Measurements from ENCODE around the gene IQSEC1. TPM values are rescaled to one million over a fixed set of nuclear protein-coding genes. Genes with fewer than 3 reads are reported as not detected.
A peak's percentile ranks its signal among the peaks of the same experiment; 100 is the strongest.

IQSEC1 gene
- total RNA-seq, 1 donor from 2014 or later: 29.5 TPM

GRCh38 chr3:12944413-12944812 lies 128.8 kb downstream of the IQSEC1 start:
- no peak overlapping the region for H3K4me2 ChIP-seq (ENCODE audit: low read length)
- peaks cover 1% of the 10 kb centered on the region for H3K36me3 Mint-ChIP-seq (ENCODE audit: low read depth, unreplicated experiment)
- no peaks in the 10 kb centered on the region for H3K27me3 ChIP-seq (ENCODE audit: insufficient read depth, low read length)
- no peaks in the 10 kb centered on the region for H3K27me3 Mint-ChIP-seq (ENCODE audit: low read depth, unreplicated experiment)
- no peaks in the 10 kb centered on the region for H3K9me3 Mint-ChIP-seq (ENCODE audit: unreplicated experiment)
- peaks cover 80% of the 10 kb centered on the region for H4K20me1 ChIP-seq (ENCODE audit: insufficient read depth, low read length)
- H3K4me1 Mint-ChIP-seq (ENCODE audit: low read depth, unreplicated experiment): peaks cover 43% of the 10 kb centered on the region
- peak overlapping the region; percentile 53 for H3K27ac Mint-ChIP-seq (ENCODE audit: unreplicated experiment)
- H3K4me1 ChIP-seq (ENCODE audit: insufficient read depth, low read length): peaks cover 30% of the 10 kb centered on the region
- H2AFZ ChIP-seq (ENCODE audit: low read depth, low read length): no peak overlapping the region
- H3K79me2 ChIP-seq (ENCODE audit: insufficient read depth, low read length): peaks cover 28% of the 10 kb centered on the region
- H3K36me3 ChIP-seq (ENCODE audit: insufficient read depth, low read length): no peaks in the 10 kb centered on the region
- no peak overlapping the region for H3K4me3 ChIP-seq (ENCODE audit: insufficient read depth, low read depth, low read length)
- no peak overlapping the region for H3K27ac ChIP-seq (ENCODE audit: low read depth, low read length)
- H3K9me3 ChIP-seq (ENCODE audit: insufficient read depth, low read depth, low read length): no peaks in the 10 kb centered on the region
- FAIRE-seq (no peak), DNase-seq (ENCODE audit: low read depth) (no peak)
- no peak for TF ChIP-seq EZH2 (IDR thresholded peaks at IDR 0.05; ENCODE audit: insufficient read depth, low read length)
- TF ChIP-seq CTCF (IDR thresholded peaks at IDR 0.05; ENCODE audit: insufficient read depth, low read depth, low read length): no peak
- H3K4me3 Mint-ChIP-seq (ENCODE audit: unreplicated experiment): peak overlapping the region; percentile 27
- no peak overlapping the region for H3K9ac ChIP-seq (ENCODE audit: low read length)

GRCh38 chr3:12943124-12944021 lies 129.9 kb downstream of the IQSEC1 start:
- DNase-seq (ENCODE audit: low read depth): no peak
- H3K36me3 Mint-ChIP-seq (ENCODE audit: low read depth, unreplicated experiment): peaks cover 3% of the 10 kb centered on the region
- Histone ChIP-seq H2AFZ (ENCODE audit: low read depth, low read length) (no peak overlapping the region), H3K4me2 (ENCODE audit: low read length) (no peak overlapping the region), H3K36me3 (ENCODE audit: insufficient read depth, low read length) (no peaks in the 10 kb centered on the region), H3K9ac (ENCODE audit: low read length) (no peak overlapping the region), H3K27ac (ENCODE audit: low read depth, low read length) (no peak overlapping the region), H3K9me3 (ENCODE audit: insufficient read depth, low read depth, low read length) (no peaks in the 10 kb centered on the region), H3K79me2 (ENCODE audit: insufficient read depth, low read length) (peaks cover 21% of the 10 kb centered on the region), H3K4me3 (ENCODE audit: insufficient read depth, low read depth, low read length) (no peak overlapping the region), H3K27me3 (ENCODE audit: insufficient read depth, low read length) (no peaks in the 10 kb centered on the region), H3K4me1 (ENCODE audit: insufficient read depth, low read length) (peaks cover 21% of the 10 kb centered on the region), H4K20me1 (ENCODE audit: insufficient read depth, low read length) (peaks cover 73% of the 10 kb centered on the region)
- H3K4me3 Mint-ChIP-seq (ENCODE audit: unreplicated experiment): no peak overlapping the region
- no peak for TF ChIP-seq CTCF (IDR thresholded peaks at IDR 0.05; ENCODE audit: insufficient read depth, low read depth, low read length)
- TF ChIP-seq EZH2 (IDR thresholded peaks at IDR 0.05; ENCODE audit: insufficient read depth, low read length): no peak
- H3K9me3 Mint-ChIP-seq (ENCODE audit: unreplicated experiment): no peaks in the 10 kb centered on the region
- H3K27me3 Mint-ChIP-seq (ENCODE audit: low read depth, unreplicated experiment): no peaks in the 10 kb centered on the region
- no peak overlapping the region for H3K27ac Mint-ChIP-seq (ENCODE audit: unreplicated experiment)
- H3K4me1 Mint-ChIP-seq (ENCODE audit: low read depth, unreplicated experiment): peaks cover 33% of the 10 kb centered on the region
- no peak for FAIRE-seq

GRCh38 chr3:12941495-12942023 lies 131.7 kb downstream of the IQSEC1 start:
- no peak overlapping the region for H3K4me3 Mint-ChIP-seq (ENCODE audit: unreplicated experiment)
- TF ChIP-seq EZH2 (IDR thresholded peaks at IDR 0.05; ENCODE audit: insufficient read depth, low read length) (no peak), CTCF (IDR thresholded peaks at IDR 0.05; ENCODE audit: insufficient read depth, low read depth, low read length) (no peak)
- no peak for FAIRE-seq

More at GRCh38 chr3:12941495-12942023, 131.7 kb downstream of the IQSEC1 start:
- no peaks in the 10 kb centered on the region for H3K9me3 Mint-ChIP-seq (ENCODE audit: unreplicated experiment)
- H3K27ac ChIP-seq (ENCODE audit: low read depth, low read length): no peak overlapping the region
- H3K36me3 Mint-ChIP-seq (ENCODE audit: low read depth, unreplicated experiment): peaks cover 6% of the 10 kb centered on the region
- peaks cover 6% of the 10 kb centered on the region for H3K4me1 ChIP-seq (ENCODE audit: insufficient read depth, low read length)
- H3K9me3 ChIP-seq (ENCODE audit: insufficient read depth, low read depth, low read length): no peaks in the 10 kb centered on the region
- H3K27ac Mint-ChIP-seq (ENCODE audit: unreplicated experiment): no peak overlapping the region
- H2AFZ ChIP-seq (ENCODE audit: low read depth, low read length): no peak overlapping the region
- H4K20me1 ChIP-seq (ENCODE audit: insufficient read depth, low read length): peaks cover 59% of the 10 kb centered on the region
- H3K27me3 ChIP-seq (ENCODE audit: insufficient read depth, low read length): no peaks in the 10 kb centered on the region
- H3K4me1 Mint-ChIP-seq (ENCODE audit: low read depth, unreplicated experiment): peaks cover 19% of the 10 kb centered on the region
- DNase-seq (ENCODE audit: low read depth): no peak
- no peak overlapping the region for H3K4me3 ChIP-seq (ENCODE audit: insufficient read depth, low read depth, low read length)
- H3K79me2 ChIP-seq (ENCODE audit: insufficient read depth, low read length): peaks cover 9% of the 10 kb centered on the region
- H3K9ac ChIP-seq (ENCODE audit: low read length): no peak overlapping the region
- H3K4me2 ChIP-seq (ENCODE audit: low read length): no peak overlapping the region
- no peaks in the 10 kb centered on the region for H3K36me3 ChIP-seq (ENCODE audit: insufficient read depth, low read length)
- no peaks in the 10 kb centered on the region for H3K27me3 Mint-ChIP-seq (ENCODE audit: low read depth, unreplicated experiment)
